ENCODE results near the gene ASTE1.
"Not testable (repeated sequence)": the region's sequence is repeated elsewhere in the genome, so short reads cannot be mapped to it uniquely, and the experiment has no call there.

The ASTE1 gene, protein sequence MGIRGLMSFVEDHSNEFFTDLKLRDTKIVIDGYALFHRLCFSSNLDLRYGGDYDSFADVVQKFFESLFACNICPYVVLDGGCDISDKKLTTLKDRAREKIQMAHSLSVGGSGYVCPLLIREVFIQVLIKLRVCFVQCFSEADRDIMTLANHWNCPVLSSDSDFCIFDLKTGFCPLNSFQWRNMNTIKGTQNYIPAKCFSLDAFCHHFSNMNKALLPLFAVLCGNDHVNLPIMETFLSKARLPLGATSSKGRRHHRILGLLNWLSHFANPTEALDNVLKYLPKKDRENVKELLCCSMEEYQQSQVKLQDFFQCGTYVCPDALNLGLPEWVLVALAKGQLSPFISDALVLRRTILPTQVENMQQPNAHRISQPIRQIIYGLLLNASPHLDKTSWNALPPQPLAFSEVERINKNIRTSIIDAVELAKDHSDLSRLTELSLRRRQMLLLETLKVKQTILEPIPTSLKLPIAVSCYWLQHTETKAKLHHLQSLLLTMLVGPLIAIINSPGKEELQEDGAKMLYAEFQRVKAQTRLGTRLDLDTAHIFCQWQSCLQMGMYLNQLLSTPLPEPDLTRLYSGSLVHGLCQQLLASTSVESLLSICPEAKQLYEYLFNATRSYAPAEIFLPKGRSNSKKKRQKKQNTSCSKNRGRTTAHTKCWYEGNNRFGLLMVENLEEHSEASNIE

DNA sequence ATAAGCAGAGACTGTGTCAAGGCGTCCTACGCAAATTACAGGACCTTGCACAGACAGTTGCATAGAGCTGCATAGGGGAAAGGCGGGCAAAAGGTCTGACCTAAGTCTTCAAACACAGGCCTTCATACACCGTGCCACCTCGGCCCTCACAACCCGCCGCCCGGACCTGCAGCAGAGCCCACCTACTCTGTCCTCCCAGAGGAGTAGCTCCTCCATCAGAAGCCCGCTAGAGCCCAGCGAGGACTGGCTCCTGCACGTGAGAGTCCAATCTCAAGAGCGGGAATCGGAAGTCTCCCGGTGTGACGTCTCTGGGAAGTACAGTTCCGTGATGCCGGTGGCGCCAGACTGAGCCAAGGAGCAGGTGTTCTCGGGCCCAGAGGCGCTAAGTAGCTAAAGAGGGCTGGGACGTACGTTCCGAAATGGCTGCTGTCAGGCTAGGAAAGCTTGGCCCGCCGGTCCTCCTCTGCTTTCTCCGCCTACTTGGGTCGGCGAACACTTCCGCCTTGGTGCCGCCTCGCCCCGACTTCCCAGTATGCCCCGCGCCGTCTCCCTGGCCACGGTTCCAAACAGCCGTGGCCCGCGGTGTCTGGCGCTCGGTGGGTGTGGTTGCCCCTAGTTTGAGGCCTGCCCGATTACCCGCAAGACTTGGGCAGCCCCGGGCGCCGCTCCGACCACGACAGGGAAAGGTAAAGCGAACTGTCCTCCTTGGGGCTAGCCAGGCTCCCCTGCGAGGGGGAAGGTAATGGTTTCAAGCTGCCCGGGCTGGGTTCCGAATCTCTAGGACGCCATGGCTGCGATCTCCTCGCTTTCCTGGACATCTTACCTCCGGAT is at the start of gene ASTE1, which contains the start of gene NEK11:
Gene ASTE1 (minus strand): TSS at position 505 of the 831 bp plus-strand sequence. CDS start 1,519 bp downstream, outside the sequence.
Gene NEK11 (plus strand): TSS at position 557 of the 831 bp plus-strand sequence. CDS start 2,832 bp downstream, outside the sequence.
- Histone ChIP-seq H3K4me3 (peak within 1 kb of the TSS; percentile 56 to 78 (median 69)), H3K27ac (peak within 1 kb of the TSS; percentile 81 to 96 (median 89))

DNA sequence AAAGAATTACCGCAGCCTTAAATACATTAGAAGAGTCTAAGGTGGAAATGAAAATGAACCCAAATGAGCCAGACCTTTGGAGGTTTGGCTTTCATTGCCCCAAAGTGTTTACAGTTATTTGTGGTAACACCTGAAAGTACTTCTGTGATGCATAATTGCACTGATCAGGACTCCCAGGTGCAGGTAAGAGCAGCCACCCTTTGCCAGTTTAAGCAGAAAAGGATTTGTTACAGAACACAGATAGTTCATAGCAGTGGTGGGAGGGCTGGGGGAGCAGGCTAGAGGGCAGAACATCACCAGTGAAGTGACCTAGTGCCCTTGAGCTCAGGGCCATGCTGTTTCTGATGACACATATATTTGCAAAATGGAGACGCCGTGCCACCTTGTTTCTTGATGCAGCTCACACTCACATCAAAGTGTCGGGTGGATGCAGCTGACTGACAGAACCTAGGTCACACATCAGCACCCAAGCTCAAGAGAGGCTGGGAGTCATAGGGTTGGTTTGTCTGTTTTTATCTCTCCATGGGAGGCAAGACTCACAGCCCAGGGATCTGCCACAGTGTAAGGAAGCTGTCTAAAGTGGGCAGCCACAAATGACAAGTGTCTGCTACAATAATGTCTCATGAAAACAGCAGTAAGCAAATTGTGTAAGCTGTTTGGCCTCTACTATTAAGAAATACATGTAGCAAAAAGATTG is 49.2 kb upstream of the ASTE1 start:
- H3K27ac ChIP-seq, result no peak overlapping the region
- H3K4me3 ChIP-seq, result no peak overlapping the region

DNA sequence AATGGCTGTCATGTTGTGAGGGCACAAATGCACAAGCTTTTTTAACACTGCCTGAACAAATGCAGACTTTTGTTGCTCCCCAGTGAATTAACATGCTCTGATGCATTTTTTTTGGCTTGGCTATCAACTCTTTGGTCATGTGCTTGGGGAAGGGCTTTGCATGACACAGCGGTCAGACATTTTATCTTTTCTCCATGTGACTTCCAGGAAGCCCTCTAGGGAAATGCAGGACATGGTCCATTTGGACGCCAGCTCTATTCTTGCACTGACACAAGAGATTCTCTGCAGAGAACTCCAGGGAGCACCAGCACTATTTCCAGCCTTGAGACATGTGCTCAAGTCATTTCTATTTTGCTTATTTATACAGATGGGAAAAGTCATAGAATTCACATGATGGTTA is 46.2 kb upstream of the ASTE1 start:
- no peak overlapping the region for H3K4me3 ChIP-seq
- H3K27ac ChIP-seq, result peak overlapping the region in 3 of 21 experiments; percentile 3 to 21 (median 6)

DNA sequence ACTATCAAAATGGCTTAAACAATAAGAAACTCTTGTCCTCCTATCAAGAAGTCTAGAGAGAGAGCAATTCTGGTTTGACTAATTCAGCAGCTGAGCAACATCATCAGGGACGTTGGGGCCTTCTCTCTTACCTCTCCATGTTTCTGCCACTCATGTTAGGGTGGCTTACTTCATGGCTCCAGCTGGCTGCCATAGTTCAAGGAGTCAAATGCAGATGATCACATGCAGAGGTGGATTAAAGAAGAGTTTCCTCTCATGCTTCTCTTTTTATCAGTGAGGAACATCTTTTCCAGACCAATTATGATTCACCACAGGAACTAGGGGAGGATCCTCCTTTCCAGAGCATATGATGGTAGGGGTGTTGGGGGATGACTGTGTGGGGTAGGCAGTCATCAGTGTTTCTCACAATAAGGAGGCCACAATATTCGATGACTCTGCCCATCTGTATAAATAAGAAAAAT is 45.5 kb upstream of the ASTE1 start:
- peak overlapping the region in 2 of 21 experiments; percentile 3 to 21 for H3K27ac ChIP-seq
- H3K4me3 ChIP-seq, result no peak overlapping the region

DNA sequence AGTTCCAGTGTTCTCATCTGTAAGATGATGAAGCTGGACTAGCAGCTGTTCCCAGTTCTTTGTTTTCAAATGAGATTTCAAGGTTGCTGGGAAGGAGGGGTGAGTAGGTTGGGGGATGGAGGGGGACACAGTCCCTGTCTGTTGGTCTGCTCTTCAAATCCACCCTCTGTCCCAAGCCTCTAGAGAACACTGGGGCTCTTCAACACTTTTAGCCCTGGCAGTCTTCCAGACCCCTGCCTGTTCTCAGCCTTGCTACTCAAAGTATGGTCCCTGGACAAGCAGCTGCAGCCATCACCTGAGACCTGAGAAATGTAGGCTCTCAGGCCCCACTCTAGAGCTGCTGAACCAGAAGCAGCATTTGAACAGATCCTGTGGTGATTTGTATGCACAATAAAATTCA is 41.4 kb upstream of the ASTE1 start:
- Histone ChIP-seq H3K4me3 (no peak overlapping the region), H3K27ac (no peak overlapping the region)

DNA sequence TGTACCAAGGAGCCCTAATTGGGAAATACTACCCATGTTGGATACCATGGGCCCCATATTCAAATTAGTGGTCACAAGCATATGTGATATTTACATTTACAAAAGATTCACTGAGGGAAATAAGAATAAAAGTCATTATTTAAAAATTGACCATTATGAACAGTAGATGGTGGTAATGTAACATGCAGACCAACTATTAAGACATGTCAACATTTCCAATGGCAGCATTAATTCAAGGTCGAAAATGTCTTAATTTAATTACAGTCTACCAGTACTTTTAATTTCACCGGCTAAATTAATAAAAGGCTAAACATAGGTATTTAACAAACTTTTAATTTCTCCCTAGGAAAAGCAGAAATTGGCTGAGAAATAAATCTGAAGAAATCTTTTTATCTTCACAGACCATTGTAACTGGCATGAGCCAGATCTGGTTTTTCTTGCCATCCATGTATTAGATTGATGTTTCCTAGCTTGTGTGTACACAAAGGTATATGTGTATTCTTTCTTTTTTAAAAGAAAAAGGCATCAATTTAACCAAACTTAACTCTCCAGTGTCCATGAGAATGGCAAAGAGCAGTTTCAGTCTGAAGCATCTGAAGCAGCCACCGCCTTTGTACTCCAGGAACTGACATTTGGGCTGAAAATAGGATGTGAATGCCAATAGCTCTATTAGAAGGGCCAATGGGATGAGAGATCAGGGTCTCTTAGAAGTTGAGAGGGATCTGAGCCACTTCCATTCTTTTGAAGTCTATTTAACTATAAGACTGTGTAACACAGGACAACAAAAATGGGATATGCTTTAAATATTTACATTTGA is 26.6 kb upstream of the ASTE1 start:
- Histone ChIP-seq H3K4me3 (no peak overlapping the region), H3K27ac (no peak overlapping the region)

DNA sequence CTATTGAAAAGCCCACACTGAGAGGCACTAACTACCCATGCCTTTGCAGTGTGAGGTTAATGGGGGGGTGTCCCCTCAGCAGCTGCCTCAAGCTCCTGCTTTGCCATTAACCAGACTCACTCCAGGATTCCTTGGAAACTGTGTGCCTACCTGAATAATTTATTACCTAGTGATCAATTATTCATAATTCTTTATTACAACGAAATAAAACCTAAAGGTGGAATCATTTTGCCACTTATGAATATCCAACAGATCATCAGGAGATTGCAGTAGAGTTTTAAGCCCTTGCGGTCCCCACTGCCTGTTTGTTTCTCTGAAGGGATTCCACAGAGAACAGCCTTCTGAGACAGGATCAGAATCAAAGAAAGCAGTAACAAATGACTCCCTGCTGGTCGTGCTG is 23.4 kb upstream of the ASTE1 start:
- no peak overlapping the region for H3K4me3 ChIP-seq
- no peak overlapping the region for H3K27ac ChIP-seq

DNA sequence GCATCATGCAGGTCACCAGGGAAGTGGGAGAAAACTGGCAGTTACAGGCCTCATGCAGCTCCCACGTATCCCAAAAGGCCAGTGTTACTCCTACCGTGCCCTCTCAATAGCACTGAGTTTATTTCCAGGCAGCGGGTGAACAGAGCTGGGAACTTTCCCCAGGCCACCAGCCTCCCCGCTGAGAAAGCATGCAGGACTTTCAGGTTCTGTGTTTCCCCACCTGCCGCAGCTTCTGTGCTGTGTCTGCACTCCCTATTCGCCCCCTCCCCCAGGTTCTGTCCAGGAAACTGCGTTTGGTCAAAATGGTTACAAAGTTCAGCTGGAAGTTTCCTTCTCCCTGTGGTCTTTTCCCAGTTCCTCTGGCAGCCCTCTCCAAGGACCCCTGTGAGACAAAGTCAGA is 21.4 kb upstream of the ASTE1 start:
- H3K4me3 ChIP-seq, result no peak overlapping the region

DNA sequence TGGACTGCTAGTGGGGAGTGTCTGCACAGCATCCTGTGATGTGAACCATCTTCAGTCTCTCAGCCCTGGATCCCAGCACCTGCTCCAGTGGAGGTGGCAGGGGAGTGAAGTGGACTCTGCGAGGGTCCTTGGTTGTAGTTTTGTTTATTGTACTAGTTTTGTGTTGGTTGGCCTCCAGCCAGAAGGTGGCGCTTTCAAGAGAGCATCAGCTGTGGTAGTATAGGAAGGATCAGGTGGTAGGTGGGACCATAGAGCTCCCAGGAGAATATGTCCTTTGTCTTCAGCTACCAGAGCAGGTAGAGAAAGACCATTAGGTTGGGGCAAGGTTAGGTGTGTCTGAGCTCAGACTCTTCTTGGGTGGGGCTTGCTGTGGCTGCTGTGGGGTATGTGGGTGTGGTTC is 21.0 kb upstream of the ASTE1 start:
- Histone ChIP-seq H3K27ac (no peak overlapping the region), H3K4me3 (no peak overlapping the region)

More for the DNA sequence above, 21.4 kb upstream of the ASTE1 start:
- H3K27ac ChIP-seq, result no peak overlapping the region

DNA sequence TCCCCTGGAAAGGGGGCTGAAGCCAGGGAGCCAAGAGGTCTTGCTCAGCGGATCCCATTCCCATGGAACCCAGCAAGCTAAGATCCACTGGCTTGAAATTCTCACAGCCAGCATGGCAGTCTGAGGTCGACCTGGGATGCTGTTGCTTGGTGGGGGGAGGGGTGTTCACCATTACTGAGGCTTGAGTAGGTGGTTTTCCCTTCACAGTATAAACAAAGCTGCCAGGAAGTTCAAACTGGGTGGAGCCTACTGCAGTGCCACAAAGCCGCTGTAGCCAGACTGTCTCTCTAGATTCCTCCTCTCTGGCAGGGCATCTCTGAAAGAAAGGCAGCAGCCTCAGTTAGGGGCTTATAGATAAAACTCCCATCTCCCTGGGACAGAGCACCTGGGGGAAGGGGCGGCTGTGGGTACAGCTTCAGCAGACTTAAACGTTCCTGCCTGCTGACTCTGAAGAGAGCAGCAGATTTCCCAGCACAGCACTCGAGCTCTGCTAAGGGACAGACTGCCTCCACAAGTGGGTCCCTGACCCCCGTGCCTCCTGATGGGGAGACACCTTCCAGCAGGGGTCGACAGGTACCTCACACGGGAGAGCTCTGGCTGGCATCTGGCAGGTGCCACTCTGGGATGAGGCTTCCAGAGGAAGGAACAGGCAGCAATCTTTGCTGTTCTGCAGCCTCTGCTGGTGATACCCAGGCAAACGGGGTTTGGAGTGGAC is 15.8 kb upstream of the ASTE1 start:
- peak overlapping the region in 3 of 21 experiments; percentile 65 to 70 (median 69) for H3K27ac ChIP-seq

DNA sequence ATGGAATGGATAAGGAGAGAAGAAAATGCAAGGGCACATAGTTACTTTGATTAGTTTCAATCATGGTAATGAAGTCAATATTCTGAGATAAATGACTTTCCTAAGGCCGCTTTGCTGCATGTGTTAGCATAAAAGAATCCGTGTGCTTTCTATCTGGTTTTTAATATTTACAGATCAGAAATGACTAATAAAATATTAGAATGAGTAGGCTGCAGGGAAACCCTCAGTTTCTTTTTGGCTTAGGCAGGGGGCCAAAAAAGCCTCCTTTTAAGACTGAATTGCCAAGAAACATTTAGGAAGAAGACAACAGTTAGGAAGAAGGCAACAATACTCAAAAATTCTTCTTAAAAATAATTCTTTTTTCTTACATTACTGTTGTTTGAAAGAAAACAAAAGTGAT is 11.7 kb upstream of the ASTE1 start:
- Histone ChIP-seq H3K4me3 (no peak overlapping the region), H3K27ac (no peak overlapping the region)

More for the DNA sequence above, 15.8 kb upstream of the ASTE1 start:
- H3K4me3 ChIP-seq, result not testable (repeated sequence)

DNA sequence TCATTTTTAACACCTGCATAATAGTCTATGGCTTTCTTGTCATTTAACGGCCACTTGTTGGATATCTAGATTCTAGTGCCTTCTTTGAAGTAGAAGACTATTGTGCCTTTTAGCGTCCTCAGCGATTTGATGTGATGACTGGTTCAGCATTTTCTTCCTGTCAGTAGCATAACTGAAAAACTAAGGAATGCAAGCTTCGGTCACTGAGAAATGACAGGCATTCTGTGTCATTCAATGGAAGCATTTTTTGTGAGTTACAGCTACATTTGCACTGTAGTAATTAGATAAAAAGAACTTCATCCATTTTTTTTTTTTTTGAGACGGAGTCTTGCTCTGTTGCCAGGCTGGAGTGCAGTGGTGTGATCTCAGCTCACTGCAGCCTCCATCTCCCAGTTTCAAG is 10.4 kb upstream of the ASTE1 start:
- H3K4me3 ChIP-seq, result no peak overlapping the region
- no peak overlapping the region for H3K27ac ChIP-seq

DNA sequence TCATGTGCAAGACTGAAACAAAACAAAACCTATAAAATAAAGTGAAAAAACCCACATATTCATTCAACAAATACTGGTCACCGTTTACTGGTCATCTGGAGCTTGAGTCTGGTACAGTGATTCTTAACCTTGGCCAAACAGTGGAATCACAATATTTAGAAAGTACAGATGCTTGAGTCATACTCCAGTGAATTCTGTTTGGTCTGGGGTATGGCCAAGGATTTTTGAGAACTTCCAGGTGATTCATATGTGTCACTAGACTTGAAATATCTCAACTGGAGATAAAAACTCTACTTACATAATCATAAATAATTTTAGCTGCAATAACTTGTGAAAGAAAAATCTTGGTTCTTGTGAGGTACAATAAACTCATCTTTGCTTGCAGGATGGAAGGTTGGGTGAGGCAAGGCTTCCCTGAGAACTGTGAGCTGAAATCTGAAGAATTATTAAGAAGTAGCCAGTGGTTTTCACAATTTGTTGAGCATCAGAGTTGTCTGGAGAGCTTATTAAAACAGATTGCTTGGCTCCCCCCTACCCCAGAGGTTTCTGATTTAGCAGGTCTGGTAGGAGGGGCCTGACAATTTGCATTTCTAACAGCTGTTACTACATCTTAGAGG is 9.7 kb upstream of the ASTE1 start:
- Histone ChIP-seq H3K27ac (no peak overlapping the region), H3K4me3 (no peak overlapping the region)

DNA sequence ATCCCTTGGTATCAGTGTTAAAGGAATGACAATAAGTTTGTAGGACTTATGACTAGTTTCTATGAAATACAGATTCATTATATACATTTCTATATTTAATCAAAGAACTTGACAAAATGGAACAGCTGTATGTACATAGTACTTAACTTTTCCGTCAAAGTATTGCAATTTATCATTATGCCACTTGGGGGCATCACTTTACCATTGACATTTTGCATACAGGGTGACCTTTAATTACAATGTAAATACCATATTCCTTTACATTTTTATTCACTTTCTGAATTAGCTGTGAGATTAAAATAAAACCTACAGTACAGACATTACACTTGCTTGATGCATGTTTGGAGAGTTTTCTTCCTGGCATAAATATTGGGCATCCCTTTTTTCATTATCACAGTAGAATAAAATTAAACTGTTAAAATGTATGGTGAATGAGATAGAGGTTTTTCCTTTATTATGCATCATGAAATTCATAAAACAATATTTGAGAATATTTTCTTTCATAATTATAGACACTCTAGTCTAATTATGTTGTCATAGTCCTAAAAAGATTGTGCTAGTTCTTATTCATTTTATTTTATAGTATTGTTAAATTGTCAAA is 7.0 kb upstream of the ASTE1 start:
- H3K27ac ChIP-seq, result no peak overlapping the region
- H3K4me3 ChIP-seq, result no peak overlapping the region

DNA sequence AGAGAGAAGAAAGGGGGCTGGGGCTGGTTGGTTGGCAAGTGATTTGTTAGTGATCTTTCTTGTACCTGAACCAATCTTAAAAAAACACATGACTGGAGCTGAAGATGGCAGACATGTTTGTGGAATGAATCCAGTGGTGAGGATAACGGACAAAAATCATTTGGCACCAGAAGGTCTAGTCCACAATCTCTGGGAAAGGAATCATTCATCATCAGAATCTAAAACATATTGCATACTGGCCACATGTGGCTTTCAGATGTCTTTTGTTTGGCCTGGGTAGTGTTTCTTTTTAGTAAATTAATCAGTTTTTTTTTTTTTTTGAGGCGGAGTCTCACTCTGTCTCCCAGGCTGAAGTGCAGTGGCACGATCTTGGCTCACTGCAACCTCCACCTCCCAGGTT is 5.0 kb upstream of the ASTE1 start:
- Histone ChIP-seq H3K27ac (no peak overlapping the region), H3K4me3 (no peak overlapping the region)

DNA sequence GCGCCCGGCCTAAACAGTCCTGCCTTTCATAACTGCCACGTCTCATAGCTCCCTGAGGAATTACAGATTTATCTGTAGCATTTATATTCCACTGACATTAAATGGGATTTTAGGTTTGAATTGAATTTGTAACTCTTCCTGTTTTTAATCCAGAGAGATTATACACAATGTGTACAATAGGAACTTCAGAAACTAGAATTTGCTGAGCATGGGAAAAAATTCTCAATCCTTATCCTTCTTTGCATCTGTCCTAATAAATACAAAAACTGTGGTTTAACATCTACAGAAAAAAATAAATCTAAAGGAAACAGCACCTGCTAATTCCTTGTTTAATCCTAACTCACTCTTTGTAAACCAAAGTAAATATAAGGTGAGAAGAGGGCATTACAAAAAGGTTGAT is 2.2 kb upstream of the ASTE1 start:
- no peak overlapping the region for H3K4me3 ChIP-seq
- no peak overlapping the region for H3K27ac ChIP-seq

DNA sequence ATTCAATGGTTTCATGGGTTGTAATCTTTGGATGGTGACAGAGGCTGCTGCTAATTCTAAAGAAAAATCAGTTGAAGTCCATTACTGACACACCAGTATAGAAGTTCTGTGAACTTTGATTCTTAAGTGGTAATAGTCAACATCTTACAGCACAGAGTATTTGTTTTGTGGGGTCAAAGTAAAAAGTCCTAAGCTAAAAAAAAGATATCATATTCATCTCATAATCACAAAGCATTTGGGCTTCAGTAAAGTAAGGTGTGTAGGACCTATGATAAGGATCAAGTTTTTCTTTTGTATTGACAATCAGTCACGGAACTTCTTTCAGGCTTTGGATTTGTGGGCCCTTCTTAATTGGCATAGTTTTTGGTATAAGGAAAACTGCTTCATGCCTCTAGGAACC is 1.1 kb downstream of the ASTE1 start:
- H3K4me3 ChIP-seq, result peak overlapping the region in 6 of 7 experiments; percentile 61 to 78 (median 70)
- H3K27ac ChIP-seq, result peak overlapping the region in 4 of 21 experiments; percentile 83 to 96 (median 87)

Data from skin epidermis (tissue), 12 donors.